ENCODE results near the gene GIT2.
"Not testable (repeated sequence)": the region's sequence is repeated elsewhere in the genome, so short reads cannot be mapped to it uniquely, and the experiment has no call there.

The GIT2 gene

GRCh38 chr12:109892165-109892715 is 103.9 kb downstream of the GIT2 start:
- ATAC-seq (ENCODE audit: insufficient read depth, low read depth), result no peak
- H3K4me3 ChIP-seq (ENCODE audit: low read depth in 1 of 2, low read length in 2 of 2), result no peak overlapping the region
- peak overlapping the region; percentile 47; the same call in 1 of the 2 replicates for H3K4me2 ChIP-seq (ENCODE audit: insufficient read depth, low read length)
- no peaks in the 10 kb centered on the region for H3K9me3 ChIP-seq (ENCODE audit: insufficient read depth, low read length, severe bottlenecking)
- no peaks in the 10 kb centered on the region for H3K36me3 ChIP-seq (ENCODE audit: insufficient read depth, low read length)
- no peak overlapping the region for H3K27ac ChIP-seq (ENCODE audit: low read length)
- DNase-seq, result no peak
- TF ChIP-seq, protein P1, sequence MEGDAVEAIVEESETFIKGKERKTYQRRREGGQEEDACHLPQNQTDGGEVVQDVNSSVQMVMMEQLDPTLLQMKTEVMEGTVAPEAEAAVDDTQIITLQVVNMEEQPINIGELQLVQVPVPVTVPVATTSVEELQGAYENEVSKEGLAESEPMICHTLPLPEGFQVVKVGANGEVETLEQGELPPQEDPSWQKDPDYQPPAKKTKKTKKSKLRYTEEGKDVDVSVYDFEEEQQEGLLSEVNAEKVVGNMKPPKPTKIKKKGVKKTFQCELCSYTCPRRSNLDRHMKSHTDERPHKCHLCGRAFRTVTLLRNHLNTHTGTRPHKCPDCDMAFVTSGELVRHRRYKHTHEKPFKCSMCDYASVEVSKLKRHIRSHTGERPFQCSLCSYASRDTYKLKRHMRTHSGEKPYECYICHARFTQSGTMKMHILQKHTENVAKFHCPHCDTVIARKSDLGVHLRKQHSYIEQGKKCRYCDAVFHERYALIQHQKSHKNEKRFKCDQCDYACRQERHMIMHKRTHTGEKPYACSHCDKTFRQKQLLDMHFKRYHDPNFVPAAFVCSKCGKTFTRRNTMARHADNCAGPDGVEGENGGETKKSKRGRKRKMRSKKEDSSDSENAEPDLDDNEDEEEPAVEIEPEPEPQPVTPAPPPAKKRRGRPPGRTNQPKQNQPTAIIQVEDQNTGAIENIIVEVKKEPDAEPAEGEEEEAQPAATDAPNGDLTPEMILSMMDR (IDR thresholded peaks at IDR 0.05; ENCODE audit: borderline replicate concordance, extremely low read depth, low read length, poor library complexity, severe bottlenecking), result no peak
- no peak for TF ChIP-seq EZH2 (IDR thresholded peaks at IDR 0.05; ENCODE audit: borderline replicate concordance, low read depth, low read length, severe bottlenecking)
- H3K9ac ChIP-seq (ENCODE audit: low read depth, low read length), result no peak overlapping the region
- no peaks in the 10 kb centered on the region for H3K79me2 ChIP-seq (ENCODE audit: insufficient read depth, low read length)
- H4K20me1 ChIP-seq (ENCODE audit: insufficient read depth, low read length), result no peaks in the 10 kb centered on the region
- H3K4me1 ChIP-seq (ENCODE audit: insufficient read depth, low read length), result peaks cover 5% of the 10 kb centered on the region; the same call in 1 of the 2 replicates
- H3K27me3 ChIP-seq (ENCODE audit: insufficient read depth, low read length, poor library complexity), result no peaks in the 10 kb centered on the region
- H2AFZ ChIP-seq (ENCODE audit: low read depth, low read length), result no peak overlapping the region

- not testable (repeated sequence) for H3K27ac ChIP-seq (ENCODE audit: low read length); ATAC-seq (ENCODE audit: insufficient read depth, low read depth); DNase-seq; H3K79me2 ChIP-seq (ENCODE audit: insufficient read depth, low read length); H3K4me1 ChIP-seq (ENCODE audit: insufficient read depth, low read length); H2AFZ ChIP-seq (ENCODE audit: low read depth, low read length); H4K20me1 ChIP-seq (ENCODE audit: insufficient read depth, low read length); H3K9ac ChIP-seq (ENCODE audit: low read depth, low read length); H3K27me3 ChIP-seq (ENCODE audit: insufficient read depth, low read length, poor library complexity); H3K4me3 ChIP-seq (ENCODE audit: low read depth in 1 of 2, low read length in 2 of 2); H3K9me3 ChIP-seq (ENCODE audit: insufficient read depth, low read length, severe bottlenecking); H3K36me3 ChIP-seq (ENCODE audit: insufficient read depth, low read length); H3K4me2 ChIP-seq (ENCODE audit: insufficient read depth, low read length)
These were observed 104.4 kb downstream of the GIT2 start for GRCh38 chr12:109891731-109892130.

DNA sequence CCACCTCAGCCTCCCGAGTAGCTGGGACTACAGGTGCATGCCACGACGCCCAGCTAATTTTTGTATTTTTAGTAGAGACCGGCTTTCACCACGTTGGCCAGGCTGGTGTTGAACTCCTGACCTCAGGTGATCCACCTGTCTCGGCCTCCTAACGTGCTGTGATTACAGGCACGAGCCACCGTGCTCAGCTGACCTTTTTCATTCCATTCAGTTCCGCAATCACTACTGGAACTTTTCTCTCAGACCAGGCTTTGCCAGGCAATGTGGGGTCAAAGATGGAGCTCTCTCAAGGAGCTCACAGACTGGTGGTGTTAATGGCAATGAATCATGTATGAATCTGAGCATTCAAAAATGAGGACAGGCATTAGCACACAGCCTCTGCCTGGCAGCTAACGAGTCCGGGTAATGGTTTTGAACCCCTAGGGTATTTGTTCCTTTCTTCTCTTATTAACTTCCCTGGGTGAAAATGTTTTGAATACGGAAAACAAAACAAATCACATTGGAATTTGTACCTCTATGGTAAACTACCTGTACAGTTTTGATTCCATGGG is 105.5 kb downstream of the GIT2 start:
- no peak overlapping the region for H3K4me2 ChIP-seq (ENCODE audit: insufficient read depth, low read length)
- no peaks in the 10 kb centered on the region for H4K20me1 ChIP-seq (ENCODE audit: insufficient read depth, low read length)
- no peak for TF ChIP-seq EZH2 (IDR thresholded peaks at IDR 0.05; ENCODE audit: borderline replicate concordance, low read depth, low read length, severe bottlenecking)
- TF ChIP-seq, protein P1 (IDR thresholded peaks at IDR 0.05; ENCODE audit: borderline replicate concordance, extremely low read depth, low read length, poor library complexity, severe bottlenecking), result no peak
- no peaks in the 10 kb centered on the region for H3K79me2 ChIP-seq (ENCODE audit: insufficient read depth, low read length)
- no peak overlapping the region for H3K27ac ChIP-seq (ENCODE audit: low read length)
- H3K36me3 ChIP-seq (ENCODE audit: insufficient read depth, low read length), result no peaks in the 10 kb centered on the region
- H3K4me1 ChIP-seq (ENCODE audit: insufficient read depth, low read length), result peaks cover 5% of the 10 kb centered on the region; the same call in 1 of the 2 replicates
- no peaks in the 10 kb centered on the region for H3K9me3 ChIP-seq (ENCODE audit: insufficient read depth, low read length, severe bottlenecking)
- DNase-seq, result no peak
- ATAC-seq (ENCODE audit: insufficient read depth, low read depth), result no peak
- no peaks in the 10 kb centered on the region for H3K27me3 ChIP-seq (ENCODE audit: insufficient read depth, low read length, poor library complexity)
- no peak overlapping the region for H3K4me3 ChIP-seq (ENCODE audit: low read depth in 1 of 2, low read length in 2 of 2)
- no peak overlapping the region for H3K9ac ChIP-seq (ENCODE audit: low read depth, low read length)
- no peak overlapping the region for H2AFZ ChIP-seq (ENCODE audit: low read depth, low read length)

DNA sequence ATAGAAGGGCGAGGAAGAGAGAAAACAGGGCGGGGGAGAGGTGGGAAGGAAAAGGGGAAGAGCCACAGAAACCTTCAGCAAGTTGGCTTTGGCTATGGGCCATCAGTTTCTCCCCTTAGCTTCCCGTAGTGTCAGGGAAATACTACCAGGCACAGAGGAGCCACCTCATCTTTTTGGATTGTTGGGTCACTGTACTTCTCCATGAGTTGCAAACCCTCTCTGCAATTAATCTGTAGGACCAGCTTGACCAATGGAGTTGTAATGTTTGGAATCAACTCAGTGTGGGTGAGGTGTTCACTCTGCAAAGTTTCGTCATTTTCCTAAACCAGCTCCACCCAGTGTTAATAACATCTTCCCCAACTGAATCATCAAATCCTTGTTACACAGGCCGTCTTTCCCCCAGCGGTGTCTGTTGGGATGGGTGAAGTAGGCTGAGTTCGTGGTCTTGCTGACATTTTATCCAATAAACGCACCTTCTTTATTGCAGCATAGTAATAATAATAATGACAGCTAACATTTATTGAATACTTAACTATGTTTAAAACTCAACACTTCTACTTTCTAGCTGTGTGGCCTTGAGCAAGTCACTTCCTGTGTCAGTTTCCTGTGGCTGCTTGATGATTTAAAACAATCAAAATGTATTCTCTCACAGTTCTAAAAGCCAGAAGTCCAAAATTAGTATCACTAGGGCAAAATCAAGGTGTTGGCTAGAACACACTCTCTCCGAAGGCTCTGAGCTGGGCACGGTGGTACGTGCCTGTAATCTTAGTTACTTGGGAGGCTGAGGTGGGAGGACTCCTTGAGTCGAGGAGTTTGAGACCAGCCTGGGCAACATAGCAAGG is 107.8 kb downstream of the GIT2 start:
- ATAC-seq (ENCODE audit: insufficient read depth, low read depth), result no peak
- Histone ChIP-seq H2AFZ (ENCODE audit: low read depth, low read length) (no peak overlapping the region), H3K9me3 (ENCODE audit: insufficient read depth, low read length, severe bottlenecking) (no peaks in the 10 kb centered on the region), H3K4me1 (ENCODE audit: insufficient read depth, low read length) (peaks cover 5% of the 10 kb centered on the region; the same call in 1 of the 2 replicates), H3K36me3 (ENCODE audit: insufficient read depth, low read length) (no peaks in the 10 kb centered on the region), H3K27me3 (ENCODE audit: insufficient read depth, low read length, poor library complexity) (no peaks in the 10 kb centered on the region), H3K4me3 (ENCODE audit: low read depth in 1 of 2, low read length in 2 of 2) (no peak overlapping the region), H3K9ac (ENCODE audit: low read depth, low read length) (no peak overlapping the region), H4K20me1 (ENCODE audit: insufficient read depth, low read length) (no peaks in the 10 kb centered on the region), H3K79me2 (ENCODE audit: insufficient read depth, low read length) (no peaks in the 10 kb centered on the region), H3K4me2 (ENCODE audit: insufficient read depth, low read length) (no peak overlapping the region), H3K27ac (ENCODE audit: low read length) (no peak overlapping the region)
- no peak for DNase-seq
- no peak for TF ChIP-seq EZH2 (IDR thresholded peaks at IDR 0.05; ENCODE audit: borderline replicate concordance, low read depth, low read length, severe bottlenecking)
- TF ChIP-seq, protein P1 (IDR thresholded peaks at IDR 0.05; ENCODE audit: borderline replicate concordance, extremely low read depth, low read length, poor library complexity, severe bottlenecking), result no peak
